ENCODE results near the gene MTA1.

The MTA1 gene

GRCh38 chr14:105433161-105433605 lies 13.6 kb downstream of the MTA1 start:
- no peak overlapping the region for H3K4me3 Mint-ChIP-seq
- H3K36me3 Mint-ChIP-seq (ENCODE audit: low read depth) = peaks cover 31% of the 10 kb centered on the region
- H3K4me1 Mint-ChIP-seq (ENCODE audit: low read depth) = no peaks in the 10 kb centered on the region
- H3K27me3 Mint-ChIP-seq (ENCODE audit: low read depth) = no peaks in the 10 kb centered on the region
- no peaks in the 10 kb centered on the region for H3K9me3 Mint-ChIP-seq
- no peak overlapping the region for H3K27ac Mint-ChIP-seq
- no peak for DNase-seq (ENCODE audit: low spot score)

- H3K27me3 Mint-ChIP-seq (ENCODE audit: low read depth) = no peaks in the 10 kb centered on the region
- H3K4me1 Mint-ChIP-seq (ENCODE audit: low read depth) = no peaks in the 10 kb centered on the region
- peaks cover 9% of the 10 kb centered on the region for H3K36me3 Mint-ChIP-seq (ENCODE audit: low read depth)
- no peak for DNase-seq (ENCODE audit: low spot score)
- H3K4me3 Mint-ChIP-seq = no peak overlapping the region
- H3K9me3 Mint-ChIP-seq = no peaks in the 10 kb centered on the region
- H3K27ac Mint-ChIP-seq = no peak overlapping the region
These were observed 16.8 kb downstream of the MTA1 start for GRCh38 chr14:105436402-105436801.

- H3K36me3 Mint-ChIP-seq (ENCODE audit: low read depth) = peaks cover 12% of the 10 kb centered on the region
- H3K27me3 Mint-ChIP-seq (ENCODE audit: low read depth) = no peaks in the 10 kb centered on the region
- H3K9me3 Mint-ChIP-seq = no peaks in the 10 kb centered on the region
- DNase-seq (ENCODE audit: low spot score) = no peak
- no peak overlapping the region for H3K4me3 Mint-ChIP-seq
- no peaks in the 10 kb centered on the region for H3K4me1 Mint-ChIP-seq (ENCODE audit: low read depth)
- no peak overlapping the region for H3K27ac Mint-ChIP-seq
These were observed 17.5 kb downstream of the MTA1 start for GRCh38 chr14:105436891-105437722.

GRCh38 chr14:105437723-105438500 lies 18.3 kb downstream of the MTA1 start:
- H3K4me3 Mint-ChIP-seq = no peak overlapping the region
- no peaks in the 10 kb centered on the region for H3K9me3 Mint-ChIP-seq
- peaks cover 14% of the 10 kb centered on the region for H3K36me3 Mint-ChIP-seq (ENCODE audit: low read depth)
- DNase-seq (ENCODE audit: low spot score) = no peak
- H3K27me3 Mint-ChIP-seq (ENCODE audit: low read depth) = no peaks in the 10 kb centered on the region
- H3K4me1 Mint-ChIP-seq (ENCODE audit: low read depth) = no peaks in the 10 kb centered on the region
- no peak overlapping the region for H3K27ac Mint-ChIP-seq

GRCh38 chr14:105439179-105439578 lies 19.6 kb downstream of the MTA1 start:
- Mint-ChIP-seq H3K36me3 (ENCODE audit: low read depth) (peaks cover 14% of the 10 kb centered on the region), H3K27ac (no peak overlapping the region), H3K27me3 (ENCODE audit: low read depth) (no peaks in the 10 kb centered on the region), H3K9me3 (no peaks in the 10 kb centered on the region), H3K4me1 (ENCODE audit: low read depth) (no peaks in the 10 kb centered on the region), H3K4me3 (no peak overlapping the region)
- no peak for DNase-seq (ENCODE audit: low spot score)

GRCh38 chr14:105439710-105440553 lies 20.3 kb downstream of the MTA1 start:
- Mint-ChIP-seq H3K36me3 (ENCODE audit: low read depth) (peaks cover 13% of the 10 kb centered on the region), H3K4me3 (no peak overlapping the region), H3K27me3 (ENCODE audit: low read depth) (no peaks in the 10 kb centered on the region), H3K9me3 (no peaks in the 10 kb centered on the region), H3K4me1 (ENCODE audit: low read depth) (no peaks in the 10 kb centered on the region), H3K27ac (no peak overlapping the region)
- DNase-seq (ENCODE audit: low spot score) = no peak

- Mint-ChIP-seq H3K4me3 (no peak overlapping the region), H3K27me3 (ENCODE audit: low read depth) (no peaks in the 10 kb centered on the region), H3K9me3 (no peaks in the 10 kb centered on the region), H3K4me1 (ENCODE audit: low read depth) (no peaks in the 10 kb centered on the region), H3K36me3 (ENCODE audit: low read depth) (peaks cover 12% of the 10 kb centered on the region), H3K27ac (no peak overlapping the region)
- no peak for DNase-seq (ENCODE audit: low spot score)
These were observed 20.9 kb downstream of the MTA1 start for GRCh38 chr14:105440554-105440900.

- no peak for DNase-seq (ENCODE audit: low spot score)
- Mint-ChIP-seq H3K27me3 (ENCODE audit: low read depth) (no peaks in the 10 kb centered on the region), H3K27ac (no peak overlapping the region), H3K36me3 (ENCODE audit: low read depth) (peaks cover 9% of the 10 kb centered on the region), H3K9me3 (no peaks in the 10 kb centered on the region), H3K4me3 (no peak overlapping the region), H3K4me1 (ENCODE audit: low read depth) (no peaks in the 10 kb centered on the region)
These were observed 21.4 kb downstream of the MTA1 start for GRCh38 chr14:105440992-105441391.

GRCh38 chr14:105442125-105442524 lies 22.5 kb downstream of the MTA1 start:
- Mint-ChIP-seq H3K9me3 (no peaks in the 10 kb centered on the region), H3K4me3 (no peak overlapping the region), H3K27ac (no peak overlapping the region), H3K36me3 (ENCODE audit: low read depth) (peaks cover 7% of the 10 kb centered on the region), H3K4me1 (ENCODE audit: low read depth) (no peaks in the 10 kb centered on the region), H3K27me3 (ENCODE audit: low read depth) (no peaks in the 10 kb centered on the region)
- DNase-seq (ENCODE audit: low spot score) = no peak

GRCh38 chr14:105442834-105443233 lies 23.2 kb downstream of the MTA1 start:
- no peaks in the 10 kb centered on the region for H3K4me1 Mint-ChIP-seq (ENCODE audit: low read depth)
- H3K4me3 Mint-ChIP-seq = no peak overlapping the region
- H3K9me3 Mint-ChIP-seq = no peaks in the 10 kb centered on the region
- H3K27ac Mint-ChIP-seq = no peak overlapping the region
- H3K27me3 Mint-ChIP-seq (ENCODE audit: low read depth) = no peaks in the 10 kb centered on the region
- H3K36me3 Mint-ChIP-seq (ENCODE audit: low read depth) = peaks cover 7% of the 10 kb centered on the region
- DNase-seq (ENCODE audit: low spot score) = no peak

GRCh38 chr14:105444859-105445258 lies 25.2 kb downstream of the MTA1 start:
- Mint-ChIP-seq H3K4me3 (no peak overlapping the region), H3K27me3 (ENCODE audit: low read depth) (no peaks in the 10 kb centered on the region), H3K9me3 (no peaks in the 10 kb centered on the region), H3K36me3 (ENCODE audit: low read depth) (peaks cover 7% of the 10 kb centered on the region), H3K4me1 (ENCODE audit: low read depth) (no peaks in the 10 kb centered on the region), H3K27ac (no peak overlapping the region)
- DNase-seq (ENCODE audit: low spot score) = no peak

GRCh38 chr14:105445290-105445689 lies 25.7 kb downstream of the MTA1 start:
- Mint-ChIP-seq H3K27ac (no peak overlapping the region), H3K36me3 (ENCODE audit: low read depth) (peaks cover 7% of the 10 kb centered on the region), H3K4me1 (ENCODE audit: low read depth) (no peaks in the 10 kb centered on the region), H3K9me3 (no peaks in the 10 kb centered on the region), H3K4me3 (no peak overlapping the region), H3K27me3 (ENCODE audit: low read depth) (no peaks in the 10 kb centered on the region)
- DNase-seq (ENCODE audit: low spot score) = no peak

- Mint-ChIP-seq H3K36me3 (ENCODE audit: low read depth) (peaks cover 7% of the 10 kb centered on the region), H3K27me3 (ENCODE audit: low read depth) (no peaks in the 10 kb centered on the region)
These were observed 26.5 kb downstream of the MTA1 start for GRCh38 chr14:105445901-105446845.

More at GRCh38 chr14:105445901-105446845, 26.5 kb downstream of the MTA1 start:
- H3K4me3 Mint-ChIP-seq = no peak overlapping the region
- H3K4me1 Mint-ChIP-seq (ENCODE audit: low read depth) = no peaks in the 10 kb centered on the region
- no peaks in the 10 kb centered on the region for H3K9me3 Mint-ChIP-seq
- H3K27ac Mint-ChIP-seq = no peak overlapping the region
- no peak for DNase-seq (ENCODE audit: low spot score)

Data from T-helper 2 cell treated with Interferon-gamma antibody and Interleukin-4, amounts not matched to agents 5 μg/mL and 100 μg/mL, for 36 hours (primary cell).